GM21447 (cell line): ENCODE measurements around the gene SYTL2.
"Not testable (repeated sequence)": the region's sequence is repeated elsewhere in the genome, so short reads cannot be mapped to it uniquely, and the experiment has no call there.

Source experiments
- ATAC-seq: cut with Tn5 transposase; IDR thresholded peaks from one replicate; pipeline ENCODE4 v1.9.1; 2021; ENCODE audit not compliant: unreplicated experiment

The SYTL2 gene

DNA sequence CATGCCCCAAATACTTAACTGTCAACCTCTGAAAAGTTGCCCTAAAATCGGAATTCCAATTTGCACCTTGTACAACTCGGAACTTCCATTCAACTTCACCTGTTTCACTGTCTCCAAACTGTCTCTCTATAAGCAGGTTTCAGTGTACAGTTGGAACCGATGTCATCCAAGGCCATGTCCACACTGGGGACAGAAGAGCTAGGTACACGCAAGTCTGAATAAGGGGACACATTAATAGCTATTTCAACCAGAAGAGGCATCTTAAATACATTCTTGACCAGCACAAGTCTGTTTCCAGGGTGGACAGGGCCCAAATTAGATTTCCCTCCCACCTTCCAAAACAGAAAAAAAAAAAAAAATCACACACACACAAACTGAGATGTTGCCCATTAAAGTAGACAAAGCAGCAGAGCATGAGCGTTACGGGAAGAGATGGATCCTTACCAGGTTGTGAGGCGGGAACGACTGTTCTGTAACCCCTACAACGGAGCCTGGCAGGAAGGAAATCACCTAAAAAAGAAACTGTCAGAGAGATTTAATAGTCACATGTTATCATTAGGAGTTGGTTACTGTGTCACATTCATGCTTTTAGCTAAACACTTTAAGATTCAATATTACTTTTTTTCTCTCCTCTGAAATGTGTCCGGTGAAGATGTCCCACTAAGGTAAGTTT is 147.7 kb downstream of the SYTL2 start:
- no peak for ATAC-seq

- no peak for ATAC-seq
Measured at GRCh38 chr11:85661972-85662664, 148.8 kb downstream of the SYTL2 start.

DNA sequence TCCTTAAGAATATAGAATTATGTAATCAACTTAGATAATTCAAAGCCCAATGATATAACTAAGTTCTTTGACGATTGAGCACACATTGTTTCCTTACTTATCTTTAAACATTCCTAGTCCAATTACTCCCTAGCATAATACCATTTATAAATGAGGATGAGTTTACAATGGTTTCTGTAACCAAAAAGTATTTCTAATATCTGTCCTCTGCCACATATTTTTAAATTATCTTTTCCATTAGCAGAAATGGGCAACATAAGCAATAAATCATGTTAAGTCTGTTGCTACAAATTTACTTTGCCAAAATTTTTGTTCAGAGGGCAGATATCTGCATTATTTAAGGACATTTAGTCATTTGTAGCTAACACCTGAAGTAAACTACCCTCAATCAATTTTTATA is 152.8 kb downstream of the SYTL2 start:
- no peak for ATAC-seq

GRCh38 chr11:85656777-85657176 is 154.2 kb downstream of the SYTL2 start:
- ATAC-seq, result no peak

DNA sequence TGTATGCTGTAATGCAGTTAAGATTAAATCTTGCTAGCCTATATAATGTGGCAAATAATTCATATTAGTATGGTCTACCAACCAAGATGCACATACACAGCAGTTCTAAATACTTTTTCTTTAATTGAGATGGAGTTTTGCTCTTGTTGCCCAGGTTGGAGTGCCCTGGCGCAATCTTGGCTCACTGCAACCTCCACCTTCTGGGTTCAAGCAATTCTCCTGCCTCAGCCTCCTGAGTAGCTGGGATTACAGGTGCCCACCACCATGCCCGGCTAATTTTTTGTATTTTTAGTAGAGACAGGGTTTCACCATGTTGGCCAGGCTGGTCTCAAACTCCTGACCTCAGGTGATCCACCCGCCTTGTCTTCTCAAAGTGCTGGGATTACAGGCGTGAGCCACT is 156.6 kb downstream of the SYTL2 start:
- not testable (repeated sequence) for ATAC-seq

- no peak for ATAC-seq
Measured at GRCh38 chr11:85652786-85653447, 158.0 kb downstream of the SYTL2 start.

- no peak for ATAC-seq
Measured at GRCh38 chr11:85651118-85651517, 159.8 kb downstream of the SYTL2 start.

DNA sequence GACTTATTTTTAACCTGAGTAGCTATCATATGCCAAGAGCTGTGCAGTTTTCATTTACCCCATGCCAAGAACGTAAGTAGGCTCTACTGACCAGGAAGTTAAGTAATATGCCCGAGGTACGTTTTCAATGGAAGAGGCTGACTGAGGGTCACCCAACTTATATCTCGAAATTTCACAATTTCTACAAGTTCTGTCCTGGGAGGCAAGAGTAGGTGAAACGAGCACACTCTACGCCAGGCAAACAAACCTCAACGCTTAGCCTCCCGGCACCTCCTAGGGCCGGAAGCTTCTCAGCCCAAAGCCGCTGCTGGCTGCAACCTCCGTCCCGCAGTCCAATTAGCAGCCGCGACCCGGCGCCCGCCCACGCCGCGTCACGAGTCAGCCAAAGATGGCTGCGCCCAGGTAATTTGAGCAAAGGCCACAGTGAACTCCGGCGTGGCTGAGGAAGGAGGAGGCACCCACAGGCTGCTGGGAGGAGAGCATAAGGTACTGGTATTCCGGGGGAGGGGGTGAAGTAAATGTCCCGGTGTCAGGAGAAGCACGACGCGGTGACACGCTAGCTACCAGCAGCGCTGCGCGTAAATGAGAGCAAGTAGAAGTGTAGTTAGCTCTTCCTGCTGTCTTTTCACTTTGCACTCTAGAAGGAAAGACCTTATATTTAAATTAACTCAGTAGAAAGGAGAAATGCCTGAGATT is 163.2 kb downstream of the SYTL2 start, which contains the start of gene TMEM126A:
TSS of gene TMEM126A (plus strand) at position 364 of the 696 bp plus-strand sequence. CDS start 2,289 bp downstream, outside the sequence.
- ATAC-seq, result peak; percentile 100

GRCh38 chr11:85647078-85647477 is 163.9 kb downstream of the SYTL2 start:
- ATAC-seq, result no peak
